GM12801 (cell line): ENCODE data around the gene SLC25A51.

Experiments used
- CTCF ChIP-seq: IDR thresholded peaks from one replicate; pipeline ENCODE4 v1.5.1; 2011; ENCODE audit warnings: control low read depth; ENCODE audit not compliant: insufficient read length; ENCODE audit errors: extremely low read depth

SLC25A51 gene

GRCh38 chr9:37947977-37948376, 44.0 kb upstream of the SLC25A51 start:
- TF ChIP-seq CTCF: no peak

GRCh38 chr9:37947471-37947870, 43.5 kb upstream of the SLC25A51 start:
- TF ChIP-seq CTCF: no peak

GRCh38 chr9:37946971-37947370, 43.0 kb upstream of the SLC25A51 start:
- no peak for TF ChIP-seq CTCF

- no peak for TF ChIP-seq CTCF
These were observed 42.1 kb upstream of the SLC25A51 start for GRCh38 chr9:37946041-37946440.

GRCh38 chr9:37944671-37945481, 40.9 kb upstream of the SLC25A51 start:
- TF ChIP-seq CTCF: no peak

- no peak for TF ChIP-seq CTCF
These were observed 40.3 kb upstream of the SLC25A51 start for GRCh38 chr9:37944266-37944650.

- TF ChIP-seq CTCF: no peak
These were observed 39.7 kb upstream of the SLC25A51 start for GRCh38 chr9:37943345-37944265.
